ENCODE data around the gene NDUFA9. TPM values are rescaled to one million over a fixed set of nuclear protein-coding genes. Genes with fewer than 3 reads are reported as not detected.

Gene NDUFA9
- total and polyA plus RNA-seq, 9 of the 15 experiments (the other 6 are each of a cell fraction or from before 2014, with no cell fraction given), result 54.8 to 331 (median 108) TPM

DNA sequence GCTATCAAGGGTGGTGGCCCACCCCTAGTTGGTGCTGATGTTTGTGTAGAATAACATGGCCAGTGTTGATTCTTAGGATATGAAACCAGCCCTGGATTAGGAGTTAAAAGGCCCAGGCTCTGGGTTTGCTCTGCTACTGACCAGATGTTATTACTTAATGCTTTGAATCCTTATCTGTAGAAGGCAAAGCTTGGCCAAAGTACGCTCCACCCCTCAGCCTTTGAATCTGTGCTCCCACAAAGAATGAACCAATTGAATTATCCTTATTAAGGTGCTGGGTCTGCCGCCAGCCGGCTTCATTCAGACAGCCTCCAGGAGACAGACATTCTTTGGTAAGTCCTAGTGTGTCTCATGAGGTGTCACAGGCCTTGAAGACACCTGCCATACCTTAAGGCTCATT, 41.9 kb upstream of the NDUFA9 start (continued):
- no peak for TF ChIP-seq HDAC6 (IDR thresholded peaks at IDR 0.05; ENCODE audit: low read depth, low read length)
- TF ChIP-seq ZKSCAN1 (IDR thresholded peaks at IDR 0.05; ENCODE audit: low read depth, low read length), result no peak
- TF ChIP-seq SRSF3 (IDR thresholded peaks at IDR 0.05; ENCODE audit: insufficient read depth, low read length), result no peak
- TF ChIP-seq, protein P1, sequence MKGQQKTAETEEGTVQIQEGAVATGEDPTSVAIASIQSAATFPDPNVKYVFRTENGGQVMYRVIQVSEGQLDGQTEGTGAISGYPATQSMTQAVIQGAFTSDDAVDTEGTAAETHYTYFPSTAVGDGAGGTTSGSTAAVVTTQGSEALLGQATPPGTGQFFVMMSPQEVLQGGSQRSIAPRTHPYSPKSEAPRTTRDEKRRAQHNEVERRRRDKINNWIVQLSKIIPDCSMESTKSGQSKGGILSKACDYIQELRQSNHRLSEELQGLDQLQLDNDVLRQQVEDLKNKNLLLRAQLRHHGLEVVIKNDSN (CRISPR knock-in tag; IDR thresholded peaks at IDR 0.05), result no peak
- TF ChIP-seq, protein P2, sequence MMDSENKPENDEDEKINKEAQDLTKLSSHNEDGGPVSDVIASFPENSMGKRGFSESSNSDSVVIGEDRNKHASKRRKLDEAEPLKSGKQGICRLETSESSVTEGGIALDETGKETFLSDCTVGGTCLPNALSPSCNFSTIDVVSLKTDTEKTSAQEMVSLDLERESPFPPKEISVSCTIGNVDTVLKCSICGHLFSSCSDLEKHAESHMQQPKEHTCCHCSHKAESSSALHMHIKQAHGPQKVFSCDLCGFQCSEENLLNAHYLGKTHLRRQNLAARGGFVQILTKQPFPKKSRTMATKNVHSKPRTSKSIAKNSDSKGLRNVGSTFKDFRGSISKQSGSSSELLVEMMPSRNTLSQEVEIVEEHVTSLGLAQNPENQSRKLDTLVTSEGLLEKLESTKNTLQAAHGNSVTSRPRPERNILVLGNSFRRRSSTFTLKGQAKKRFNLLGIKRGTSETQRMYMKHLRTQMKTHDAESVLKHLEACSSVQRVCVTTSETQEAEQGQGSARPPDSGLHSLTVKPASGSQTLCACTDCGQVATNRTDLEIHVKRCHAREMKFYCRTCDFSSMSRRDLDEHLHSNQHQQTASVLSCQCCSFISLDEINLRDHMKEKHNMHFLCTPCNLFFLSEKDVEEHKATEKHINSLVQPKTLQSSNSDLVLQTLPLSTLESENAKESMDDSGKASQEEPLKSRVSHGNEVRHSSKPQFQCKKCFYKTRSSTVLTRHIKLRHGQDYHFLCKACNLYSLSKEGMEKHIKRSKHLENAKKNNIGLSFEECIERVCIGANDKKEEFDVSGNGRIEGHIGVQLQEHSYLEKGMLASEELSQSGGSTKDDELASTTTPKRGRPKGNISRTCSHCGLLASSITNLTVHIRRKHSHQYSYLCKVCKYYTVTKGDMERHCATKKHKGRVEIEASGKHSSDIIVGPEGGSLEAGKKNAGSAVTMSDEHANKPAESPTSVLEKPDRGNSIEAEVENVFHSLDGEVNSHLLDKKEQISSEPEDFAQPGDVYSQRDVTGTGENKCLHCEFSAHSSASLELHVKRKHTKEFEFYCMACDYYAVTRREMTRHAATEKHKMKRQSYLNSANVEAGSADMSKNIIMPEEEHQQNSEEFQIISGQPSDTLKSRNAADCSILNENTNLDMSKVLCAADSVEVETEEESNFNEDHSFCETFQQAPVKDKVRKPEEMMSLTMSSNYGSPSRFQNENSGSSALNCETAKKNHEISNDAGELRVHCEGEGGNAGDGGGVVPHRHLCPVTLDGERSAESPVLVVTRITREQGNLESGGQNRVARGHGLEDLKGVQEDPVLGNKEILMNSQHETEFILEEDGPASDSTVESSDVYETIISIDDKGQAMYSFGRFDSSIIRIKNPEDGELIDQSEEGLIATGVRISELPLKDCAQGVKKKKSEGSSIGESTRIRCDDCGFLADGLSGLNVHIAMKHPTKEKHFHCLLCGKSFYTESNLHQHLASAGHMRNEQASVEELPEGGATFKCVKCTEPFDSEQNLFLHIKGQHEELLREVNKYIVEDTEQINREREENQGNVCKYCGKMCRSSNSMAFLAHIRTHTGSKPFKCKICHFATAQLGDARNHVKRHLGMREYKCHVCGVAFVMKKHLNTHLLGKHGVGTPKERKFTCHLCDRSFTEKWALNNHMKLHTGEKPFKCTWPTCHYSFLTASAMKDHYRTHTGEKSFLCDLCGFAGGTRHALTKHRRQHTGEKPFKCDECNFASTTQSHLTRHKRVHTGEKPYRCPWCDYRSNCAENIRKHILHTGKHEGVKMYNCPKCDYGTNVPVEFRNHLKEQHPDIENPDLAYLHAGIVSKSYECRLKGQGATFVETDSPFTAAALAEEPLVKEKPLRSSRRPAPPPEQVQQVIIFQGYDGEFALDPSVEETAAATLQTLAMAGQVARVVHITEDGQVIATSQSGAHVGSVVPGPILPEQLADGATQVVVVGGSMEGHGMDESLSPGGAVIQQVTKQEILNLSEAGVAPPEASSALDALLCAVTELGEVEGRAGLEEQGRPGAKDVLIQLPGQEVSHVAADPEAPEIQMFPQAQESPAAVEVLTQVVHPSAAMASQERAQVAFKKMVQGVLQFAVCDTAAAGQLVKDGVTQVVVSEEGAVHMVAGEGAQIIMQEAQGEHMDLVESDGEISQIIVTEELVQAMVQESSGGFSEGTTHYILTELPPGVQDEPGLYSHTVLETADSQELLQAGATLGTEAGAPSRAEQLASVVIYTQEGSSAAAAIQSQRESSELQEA (IDR thresholded peaks at IDR 0.05; ENCODE audit: low read depth), result no peak
- TF ChIP-seq MEIS2 (IDR thresholded peaks at IDR 0.05; ENCODE audit: partially characterized antibody), result no peak
